ENCODE results near the gene ASXL3.

DNA sequence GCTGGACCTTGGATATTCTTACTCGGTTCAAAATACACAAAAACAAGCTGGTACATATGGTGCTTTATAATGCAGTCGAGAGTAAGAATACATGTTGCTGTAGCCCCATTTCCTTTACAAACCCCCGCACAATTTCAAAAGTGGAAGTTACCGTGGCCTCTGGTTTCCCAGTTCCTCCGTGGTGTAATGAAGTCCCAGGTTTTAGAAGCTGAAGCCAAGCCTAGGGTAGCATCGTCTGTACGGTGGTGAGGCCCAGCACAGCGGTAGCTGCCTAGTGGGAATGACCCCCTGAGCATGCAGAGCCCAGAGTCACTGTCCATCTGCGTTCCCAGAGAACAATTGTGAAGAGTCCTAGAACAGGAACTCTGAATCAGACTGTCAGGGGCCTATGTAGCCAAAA is 171.8 kb downstream of the ASXL3 start:
- TF ChIP-seq, protein P1, sequence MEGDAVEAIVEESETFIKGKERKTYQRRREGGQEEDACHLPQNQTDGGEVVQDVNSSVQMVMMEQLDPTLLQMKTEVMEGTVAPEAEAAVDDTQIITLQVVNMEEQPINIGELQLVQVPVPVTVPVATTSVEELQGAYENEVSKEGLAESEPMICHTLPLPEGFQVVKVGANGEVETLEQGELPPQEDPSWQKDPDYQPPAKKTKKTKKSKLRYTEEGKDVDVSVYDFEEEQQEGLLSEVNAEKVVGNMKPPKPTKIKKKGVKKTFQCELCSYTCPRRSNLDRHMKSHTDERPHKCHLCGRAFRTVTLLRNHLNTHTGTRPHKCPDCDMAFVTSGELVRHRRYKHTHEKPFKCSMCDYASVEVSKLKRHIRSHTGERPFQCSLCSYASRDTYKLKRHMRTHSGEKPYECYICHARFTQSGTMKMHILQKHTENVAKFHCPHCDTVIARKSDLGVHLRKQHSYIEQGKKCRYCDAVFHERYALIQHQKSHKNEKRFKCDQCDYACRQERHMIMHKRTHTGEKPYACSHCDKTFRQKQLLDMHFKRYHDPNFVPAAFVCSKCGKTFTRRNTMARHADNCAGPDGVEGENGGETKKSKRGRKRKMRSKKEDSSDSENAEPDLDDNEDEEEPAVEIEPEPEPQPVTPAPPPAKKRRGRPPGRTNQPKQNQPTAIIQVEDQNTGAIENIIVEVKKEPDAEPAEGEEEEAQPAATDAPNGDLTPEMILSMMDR (IDR thresholded peaks at IDR 0.05) = no peak
- no peak for TF ChIP-seq POLR2A (IDR thresholded peaks at IDR 0.05)
